ENCODE data around the gene C20orf144.

The C20orf144 gene

GRCh38 chr20:33664762-33665144 lies 2.6 kb downstream of the C20orf144 start:
- DNase-seq (ENCODE audit: low read depth), result peak; percentile 20

- peak; percentile 98 for DNase-seq (ENCODE audit: low read depth)
Measured at GRCh38 chr20:33666293-33667244, 4.4 kb downstream of the C20orf144 start, which contains the start of gene ACTL10. TSS of gene ACTL10 (plus strand) at chr20:33666943. CDS start at chr20:33667498, 555 bp downstream.

- DNase-seq (ENCODE audit: low read depth), result no peak
Measured at GRCh38 chr20:33667245-33667675, 5.1 kb downstream of the C20orf144 start.

- DNase-seq (ENCODE audit: low read depth), result peak; percentile 77
Measured at GRCh38 chr20:33667676-33668465, 5.7 kb downstream of the C20orf144 start.

GRCh38 chr20:33668466-33669155 lies 6.5 kb downstream of the C20orf144 start:
- no peak for DNase-seq (ENCODE audit: low read depth)

- no peak for DNase-seq (ENCODE audit: low read depth)
Measured at GRCh38 chr20:33669224-33669623, 7.1 kb downstream of the C20orf144 start.

- DNase-seq (ENCODE audit: low read depth), result no peak
Measured at GRCh38 chr20:33669873-33670640, 7.9 kb downstream of the C20orf144 start.

- DNase-seq (ENCODE audit: low read depth), result no peak
Measured at GRCh38 chr20:33670715-33671499, 8.8 kb downstream of the C20orf144 start.

- DNase-seq (ENCODE audit: low read depth), result no peak
Measured at GRCh38 chr20:33671573-33672288, 9.6 kb downstream of the C20orf144 start.

GRCh38 chr20:33672426-33673113 lies 10.4 kb downstream of the C20orf144 start:
- no peak for DNase-seq (ENCODE audit: low read depth)

- no peak for DNase-seq (ENCODE audit: low read depth)
Measured at GRCh38 chr20:33673114-33673409, 10.9 kb downstream of the C20orf144 start.

GRCh38 chr20:33673410-33674293 lies 11.5 kb downstream of the C20orf144 start:
- DNase-seq (ENCODE audit: low read depth), result no peak

GRCh38 chr20:33674294-33675135 lies 12.4 kb downstream of the C20orf144 start, which contains the start of gene NECAB3:
TSS of gene NECAB3 (minus strand) at chr20:33674428. CDS start at chr20:33674352, 76 bp downstream.
- DNase-seq (ENCODE audit: low read depth), result peak; percentile 72

GRCh38 chr20:33675136-33675959 lies 13.2 kb downstream of the C20orf144 start:
- DNase-seq (ENCODE audit: low read depth), result no peak

GRCh38 chr20:33676121-33676520 lies 14.0 kb downstream of the C20orf144 start:
- no peak for DNase-seq (ENCODE audit: low read depth)
